Trophoblast cell (in vitro differentiated cells and primary cell): Measurements from ENCODE around the gene ZBTB1.

Experiments
- DNase-seq, 2 donors: peaks; one replicate each; pipeline ENCODE4 v3.0.0-alpha.2; 2016
- H2AFZ ChIP-seq: 2 replicates; pipeline ENCODE4 v1.6.1; 2013; ENCODE audit warnings: low read length, moderate library complexity, mild to moderate bottlenecking; ENCODE audit not compliant: insufficient read depth, poor library complexity
- H2AK5ac ChIP-seq: 2 replicates; pipeline ENCODE4 v1.6.1; 2013; ENCODE audit warnings: mild to moderate bottlenecking, low read length
- H2BK120ac ChIP-seq: 2 replicates; pipeline ENCODE4 v1.6.1; 2013; ENCODE audit warnings: low read length, mild to moderate bottlenecking, moderate library complexity; ENCODE audit not compliant: insufficient read depth, poor library complexity
- H2BK12ac ChIP-seq: 2 replicates; pipeline ENCODE4 v1.6.1; 2013; ENCODE audit warnings: mild to moderate bottlenecking, low read length, moderate library complexity
- H2BK5ac ChIP-seq: 2 replicates; pipeline ENCODE4 v1.6.1; 2013; ENCODE audit warnings: low read length, low read depth, moderate library complexity, mild to moderate bottlenecking; ENCODE audit not compliant: poor library complexity
- H3K14ac ChIP-seq: 2 replicates; pipeline ENCODE4 v1.6.1; 2013; ENCODE audit warnings: mild to moderate bottlenecking, low read length
- H3K18ac ChIP-seq: 2 replicates; pipeline ENCODE4 v1.6.1; 2013; ENCODE audit warnings: mild to moderate bottlenecking, low read length
- H3K23ac ChIP-seq: 2 replicates; pipeline ENCODE4 v1.6.1; 2013; ENCODE audit warnings: low read length
- H3K27ac ChIP-seq: 2 replicates; pipeline ENCODE4 v1.5.1; 2013; ENCODE audit warnings: low read depth, mild to moderate bottlenecking, inconsistent platforms, low read length, moderate library complexity
- H3K27me3 ChIP-seq: 2 replicates; pipeline ENCODE4 v1.6.1; 2013; ENCODE audit warnings: inconsistent platforms, mild to moderate bottlenecking, low read length, moderate library complexity; ENCODE audit not compliant: insufficient read depth
- H3K36me3 ChIP-seq, 2 experiments: 1 replicate in 1 of 2; 2 replicates in 1 of 2; pipeline ENCODE4 v1.6.1; 2013; ENCODE audit warnings: low read length in 2 of 2, mild to moderate bottlenecking in 2 of 2, moderate library complexity in 1 of 2; ENCODE audit not compliant: insufficient read depth in 2 of 2, control insufficient read depth in 1 of 2
- H3K4ac ChIP-seq: 2 replicates; pipeline ENCODE4 v1.6.1; 2013; ENCODE audit warnings: low read depth, mild to moderate bottlenecking, low read length, moderate library complexity
- H3K4me1 ChIP-seq, 2 experiments: 1 replicate in 1 of 2; 2 replicates in 1 of 2; pipeline ENCODE4 v1.6.1; 2013; ENCODE audit warnings: low read length in 2 of 2, mild to moderate bottlenecking in 2 of 2, moderate library complexity in 1 of 2; ENCODE audit not compliant: insufficient read depth in 2 of 2, control insufficient read depth in 1 of 2
- H3K4me2 ChIP-seq: 2 replicates; pipeline ENCODE4 v1.6.1; 2013; ENCODE audit warnings: inconsistent platforms, mild to moderate bottlenecking, low read length, moderate library complexity
- H3K4me3 ChIP-seq: 2 replicates; pipeline ENCODE4 v1.5.1; 2013; ENCODE audit warnings: mild to moderate bottlenecking, low read depth, low read length, inconsistent platforms
- H3K79me1 ChIP-seq: one replicate; pipeline ENCODE4 v1.6.1; 2013; ENCODE audit warnings: low read length
- H3K79me2 ChIP-seq: 2 replicates; pipeline ENCODE4 v1.6.1; 2013; ENCODE audit warnings: low read length, mild to moderate bottlenecking; ENCODE audit not compliant: control insufficient read depth, insufficient read depth, poor library complexity
- H3K9ac ChIP-seq: 2 replicates; pipeline ENCODE4 v1.6.1; 2013; ENCODE audit warnings: mild to moderate bottlenecking, low read length
- H3K9me3 ChIP-seq: 2 replicates; pipeline ENCODE4 v1.6.1; 2013; ENCODE audit warnings: low read depth, mild to moderate bottlenecking, control low read depth, inconsistent platforms, low read length; ENCODE audit not compliant: insufficient read depth
- H4K12ac ChIP-seq: 2 replicates; pipeline ENCODE4 v1.6.1; 2013; ENCODE audit warnings: low read depth, mild to moderate bottlenecking, low read length, moderate library complexity
- H4K8ac ChIP-seq: 2 replicates; pipeline ENCODE4 v1.6.1; 2013; ENCODE audit warnings: low read depth, mild to moderate bottlenecking, low read length, moderate library complexity
- H4K91ac ChIP-seq: one replicate; pipeline ENCODE4 v1.6.1; 2013; ENCODE audit warnings: low read depth, mild to moderate bottlenecking, low read length, moderate library complexity
- WGBS: extraction: QIAGEN DNeasy Blood & Tissue Kit; methylation state at CpG from one replicate; pipeline ENCODE4 v1.1.7; 2013; ENCODE audit warnings: missing lambda C conversion rate; ENCODE audit not compliant: insufficient read length, insufficient coverage; ENCODE audit errors: extremely low coverage; 5-methylcytosine and 5-hydroxymethylcytosine counted together

ZBTB1 gene

DNA sequence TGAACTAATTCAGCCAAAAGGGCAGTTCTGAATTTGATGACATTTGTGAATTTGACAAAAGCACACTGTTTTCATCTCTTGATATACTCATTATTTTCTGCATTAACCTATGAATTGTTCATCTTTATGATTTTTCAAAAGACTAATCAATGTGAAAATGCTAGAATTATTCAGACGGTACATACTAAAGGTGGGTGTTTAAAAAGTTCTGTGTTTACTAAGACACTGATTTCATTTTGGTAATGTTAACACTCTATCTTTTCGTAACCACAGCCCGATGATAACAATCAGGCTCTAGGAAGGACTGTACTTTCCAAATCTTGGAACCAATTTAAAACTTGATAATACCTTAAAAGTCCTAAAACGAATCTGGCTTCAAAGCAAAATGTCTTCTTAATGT lies 29.9 kb upstream of the ZBTB1 start:
- no peak overlapping the region for H2BK120ac ChIP-seq
- H2AFZ ChIP-seq = no peak overlapping the region
- H3K79me2 ChIP-seq = no peaks in the 10 kb centered on the region
- no peak overlapping the region for H4K8ac ChIP-seq
- no peak for DNase-seq
- no peaks in the 10 kb centered on the region for H3K27me3 ChIP-seq
- H3K79me1 ChIP-seq = peaks cover 3% of the 10 kb centered on the region
- H3K14ac ChIP-seq = no peak overlapping the region
- no peak overlapping the region for H2AK5ac ChIP-seq
- no peak overlapping the region for H3K4me3 ChIP-seq
- H3K9me3 ChIP-seq = no peaks in the 10 kb centered on the region
- no peak overlapping the region for H3K9ac ChIP-seq
- WGBS = no CpG with 5 or more reads among the region's 4 CpGs
- H3K4ac ChIP-seq = no peak overlapping the region
- H3K4me1 ChIP-seq = no peaks in the 10 kb centered on the region
- no peak overlapping the region for H3K18ac ChIP-seq
- no peak overlapping the region for H4K91ac ChIP-seq
- H3K36me3 ChIP-seq = no peaks in the 10 kb centered on the region
- H2BK5ac ChIP-seq = no peak overlapping the region
- H4K12ac ChIP-seq = no peak overlapping the region
- H3K4me2 ChIP-seq = no peak overlapping the region
- no peak overlapping the region for H2BK12ac ChIP-seq
- no peak overlapping the region for H3K23ac ChIP-seq
- no peak overlapping the region for H3K27ac ChIP-seq

GRCh38 chr14:64475585-64476273 lies 28.8 kb upstream of the ZBTB1 start:
- H2AFZ ChIP-seq = no peak overlapping the region
- no peaks in the 10 kb centered on the region for H3K36me3 ChIP-seq
- no peak overlapping the region for H3K27ac ChIP-seq
- no peak overlapping the region for H3K9ac ChIP-seq
- H3K79me2 ChIP-seq = no peaks in the 10 kb centered on the region
- H3K18ac ChIP-seq = no peak overlapping the region
- no peak overlapping the region for H2BK5ac ChIP-seq
- H3K79me1 ChIP-seq = peaks cover 3% of the 10 kb centered on the region
- H4K12ac ChIP-seq = no peak overlapping the region
- H3K14ac ChIP-seq = no peak overlapping the region
- no peak overlapping the region for H3K23ac ChIP-seq
- no peak overlapping the region for H2BK120ac ChIP-seq
- H3K27me3 ChIP-seq = no peaks in the 10 kb centered on the region
- no peak overlapping the region for H3K4me2 ChIP-seq
- no peaks in the 10 kb centered on the region for H3K9me3 ChIP-seq
- no peak overlapping the region for H4K8ac ChIP-seq
- DNase-seq = no peak
- H3K4me1 ChIP-seq = no peaks in the 10 kb centered on the region
- H3K4ac ChIP-seq = no peak overlapping the region
- no peak overlapping the region for H4K91ac ChIP-seq
- no peak overlapping the region for H2BK12ac ChIP-seq
- no peak overlapping the region for H2AK5ac ChIP-seq
- no CpG with 5 or more reads among the region's 8 CpGs for WGBS
- H3K4me3 ChIP-seq = no peak overlapping the region

GRCh38 chr14:64476438-64476837 lies 28.1 kb upstream of the ZBTB1 start:
- H3K27me3 ChIP-seq = no peaks in the 10 kb centered on the region
- no peak overlapping the region for H3K14ac ChIP-seq
- no peak overlapping the region for H2BK12ac ChIP-seq
- WGBS = no CpG with 5 or more reads among the region's 8 CpGs
- no peak overlapping the region for H3K4me2 ChIP-seq
- no peak overlapping the region for H3K9ac ChIP-seq
- H3K23ac ChIP-seq = no peak overlapping the region
- no peaks in the 10 kb centered on the region for H3K9me3 ChIP-seq
- no peak overlapping the region for H2AK5ac ChIP-seq
- H3K36me3 ChIP-seq = no peaks in the 10 kb centered on the region
- no peak overlapping the region for H3K18ac ChIP-seq
- no peak overlapping the region for H4K8ac ChIP-seq
- no peak overlapping the region for H4K12ac ChIP-seq
- H2BK5ac ChIP-seq = no peak overlapping the region
- H4K91ac ChIP-seq = no peak overlapping the region
- no peaks in the 10 kb centered on the region for H3K4me1 ChIP-seq
- no peak overlapping the region for H2BK120ac ChIP-seq
- peak in 1 of 2 donors; percentile 8 for DNase-seq
- H3K79me2 ChIP-seq = no peaks in the 10 kb centered on the region
- H3K4me3 ChIP-seq = no peak overlapping the region
- H2AFZ ChIP-seq = no peak overlapping the region
- H3K4ac ChIP-seq = no peak overlapping the region
- peaks cover 3% of the 10 kb centered on the region for H3K79me1 ChIP-seq
- no peak overlapping the region for H3K27ac ChIP-seq

GRCh38 chr14:64478634-64479250 lies 25.8 kb upstream of the ZBTB1 start:
- Histone ChIP-seq H3K4me2 (no peak overlapping the region), H3K14ac (no peak overlapping the region), H2BK5ac (no peak overlapping the region), H3K4me3 (no peak overlapping the region), H3K9ac (no peak overlapping the region), H3K27ac (no peak overlapping the region), H2AK5ac (no peak overlapping the region), H3K27me3 (no peaks in the 10 kb centered on the region), H3K18ac (no peak overlapping the region), H4K91ac (no peak overlapping the region), H4K12ac (no peak overlapping the region), H3K4ac (no peak overlapping the region), H3K23ac (no peak overlapping the region), H2BK12ac (no peak overlapping the region), H4K8ac (no peak overlapping the region), H3K79me2 (no peaks in the 10 kb centered on the region), H3K9me3 (no peaks in the 10 kb centered on the region), H3K36me3 (no peaks in the 10 kb centered on the region), H3K4me1 (no peaks in the 10 kb centered on the region), H2AFZ (no peak overlapping the region), H2BK120ac (no peak overlapping the region), H3K79me1 (peaks cover 3% of the 10 kb centered on the region)
- peak in 1 of 2 donors; percentile 75 for DNase-seq
